IMR-90 (cell line): Measurements from ENCODE around the gene IQCK. TPM values are rescaled to one million over a fixed set of nuclear protein-coding genes. Genes with fewer than 3 reads are reported as not detected.

ENCODE experiments used
- ATAC-seq: fragments of 200-7000 bp; cut with Tn5 transposase; 2 replicates; pipeline ENCODE4 v1.9.1; 2020; ENCODE audit warnings: low read depth, mild to moderate bottlenecking, moderate library complexity
- BruUV-seq: library from RNA; stranded (reverse); fragments of 400-500 nt; replicated peaks from 2 replicates; lab custom pipeline; 2021; lab: Mats Ljungman, UMichigan
- CTCF ChIA-PET: fragments of 300-600 bp; formaldehyde crosslinking; extraction: SDS; loops from one replicate; lab custom pipeline; 2021; ENCODE audit warnings: antibody characterized with exemption; lab: Yijun Ruan, JAX
- POLR2A ChIA-PET: fragments of 300-600 bp; sonication (Branson Sonifier 250); formaldehyde crosslinking; loops from one replicate; lab custom pipeline; 2022; ENCODE audit warnings: antibody characterized with exemption; ENCODE audit not compliant: unreplicated experiment; lab: Charles Lee
- DNase-seq: peaks from one replicate; pipeline ENCODE4 v3.0.0; 2013
- H2AFZ ChIP-seq: replicated peaks from 2 replicates; pipeline ENCODE3; 2013; ENCODE audit warnings: low read length, mild to moderate bottlenecking; ENCODE audit not compliant: poor library complexity
- H2AK5ac ChIP-seq: 2 replicates; pipeline ENCODE4 v1.6.1; 2013; ENCODE audit warnings: low read depth, low read length, inconsistent platforms
- H2AK9ac ChIP-seq: replicated peaks from 2 replicates; pipeline ENCODE3; 2013; ENCODE audit warnings: mild to moderate bottlenecking, low read depth, low read length, moderate library complexity; ENCODE audit not compliant: poor library complexity
- H2BK120ac ChIP-seq: 2 replicates; pipeline ENCODE4 v1.6.1; 2013; ENCODE audit warnings: low read depth, low read length, inconsistent platforms
- H2BK15ac ChIP-seq: 3 replicates; pipeline ENCODE4 v1.6.1; 2013; ENCODE audit warnings: low read depth, low read length, inconsistent platforms
- H2BK20ac ChIP-seq: 2 replicates; pipeline ENCODE4 v1.6.1; 2013; ENCODE audit warnings: low read depth, mild to moderate bottlenecking, inconsistent platforms, low read length, moderate library complexity
- H2BK5ac ChIP-seq: 2 replicates; pipeline ENCODE4 v1.6.1; 2013; ENCODE audit warnings: mild to moderate bottlenecking, low read depth, low read length, inconsistent platforms; ENCODE audit not compliant: poor library complexity, severe bottlenecking
- H3K14ac ChIP-seq: replicated peaks from 2 replicates; pipeline ENCODE4 v1.6.1; 2013; ENCODE audit warnings: low read depth, low read length, inconsistent platforms
- H3K18ac ChIP-seq: 2 replicates; pipeline ENCODE4 v1.6.1; 2013; ENCODE audit warnings: low read depth, low read length, control low read depth
- H3K23ac ChIP-seq: 2 replicates; pipeline ENCODE4 v1.6.1; 2013; ENCODE audit warnings: low read depth, low read length, inconsistent platforms
- H3K27ac ChIP-seq: 2 replicates; pipeline ENCODE4 v1.5.1; 2013; ENCODE audit warnings: mild to moderate bottlenecking, control low read depth, low read length; ENCODE audit not compliant: insufficient read depth
- H3K27me3 ChIP-seq: 2 replicates; pipeline ENCODE4 v1.6.1; 2013; ENCODE audit warnings: low read length; ENCODE audit not compliant: control insufficient read depth, insufficient read depth
- H3K36me3 ChIP-seq: 2 replicates; pipeline ENCODE4 v1.6.1; 2013; ENCODE audit warnings: low read length, mixed read lengths; ENCODE audit not compliant: control insufficient read depth, insufficient read depth
- H3K4ac ChIP-seq: 2 replicates; pipeline ENCODE4 v1.6.1; 2013; ENCODE audit warnings: low read depth, low read length, inconsistent platforms
- H3K4me1 ChIP-seq: 2 replicates; pipeline ENCODE4 v1.6.1; 2013; ENCODE audit warnings: low read length, mixed read lengths; ENCODE audit not compliant: control insufficient read depth, insufficient read depth
- H3K4me2 ChIP-seq: 2 replicates; pipeline ENCODE4 v1.6.1; 2013; ENCODE audit warnings: low read depth, mild to moderate bottlenecking, control low read depth, low read length, moderate library complexity
- H3K4me3 ChIP-seq: 2 replicates; pipeline ENCODE4 v1.5.1; 2013; ENCODE audit warnings: low read depth, mild to moderate bottlenecking, control low read depth, low read length, moderate library complexity; ENCODE audit not compliant: insufficient read depth
- H3K56ac ChIP-seq: 2 replicates; pipeline ENCODE4 v1.6.1; 2013; ENCODE audit warnings: low read length, inconsistent platforms; ENCODE audit not compliant: insufficient read depth; ENCODE audit errors: extremely low read depth
- H3K79me1 ChIP-seq, 2 experiments: 2 replicates each; pipeline ENCODE4 v1.6.1; 2013; ENCODE audit warnings: low read length in 2 of 2, inconsistent platforms in 1 of 2, low read depth in 1 of 2
- H3K9ac ChIP-seq: 2 replicates; pipeline ENCODE4 v1.6.1; 2013; ENCODE audit warnings: low read depth, low read length, control low read depth
- H3K9me1 ChIP-seq: 2 replicates; pipeline ENCODE4 v1.6.1; 2013; ENCODE audit warnings: low read length, inconsistent platforms; ENCODE audit not compliant: insufficient read depth
- H3K9me3 ChIP-seq: 2 replicates; pipeline ENCODE4 v1.6.1; 2013; ENCODE audit warnings: low read length; ENCODE audit not compliant: control insufficient read depth, insufficient read depth
- H4K20me1 ChIP-seq: 2 replicates; pipeline ENCODE4 v1.6.1; 2013; ENCODE audit warnings: low read length, inconsistent platforms; ENCODE audit not compliant: insufficient read depth
- H4K5ac ChIP-seq: 2 replicates; pipeline ENCODE4 v1.6.1; 2013; ENCODE audit warnings: mild to moderate bottlenecking, low read depth, low read length, control low read depth
- H4K8ac ChIP-seq, 2 experiments: 2 replicates each; pipeline ENCODE4 v1.6.1; 2013; ENCODE audit warnings: low read depth in 2 of 2, low read length in 2 of 2, control low read depth in 1 of 2, inconsistent platforms in 1 of 2
- H4K91ac ChIP-seq: 2 replicates; pipeline ENCODE4 v1.6.1; 2013; ENCODE audit warnings: low read depth, low read length, inconsistent platforms; ENCODE audit not compliant: insufficient read depth
- CHD1 ChIP-seq: IDR thresholded peaks from 2 replicates; pipeline ENCODE4 v1.6.1; 2012; ENCODE audit warnings: low read depth, low read length, improper control_type of control experiment
- CTCF ChIP-seq: conservative IDR thresholded peaks from 2 replicates; pipeline ENCODE4 v1.5.1; 2012; ENCODE audit warnings: mild to moderate bottlenecking, low read depth, low read length, improper control_type of control experiment
- ELK1 ChIP-seq: fragments of 150-350 bp; IDR thresholded peaks from 2 replicates; pipeline ENCODE4 v1.6.1; 2016; ENCODE audit warnings: low read depth, mild to moderate bottlenecking, low read length, moderate library complexity, borderline replicate concordance
- FOS ChIP-seq: fragments of 150-350 bp; IDR thresholded peaks from 2 replicates; pipeline ENCODE4 v1.6.1; 2016; ENCODE audit warnings: low read depth, low read length
- MAZ ChIP-seq: IDR thresholded peaks from 2 replicates; pipeline ENCODE4 v1.6.1; 2012; ENCODE audit warnings: low read depth, mild to moderate bottlenecking, low read length, improper control_type of control experiment, moderate library complexity, borderline replicate concordance
- RAD21 ChIP-seq: IDR thresholded peaks from 2 replicates; pipeline ENCODE4 v1.6.1; 2012; ENCODE audit warnings: low read length, improper control_type of control experiment
- USF2 ChIP-seq: fragments of 150-350 bp; IDR thresholded peaks from 2 replicates; pipeline ENCODE4 v1.6.1; 2017; ENCODE audit warnings: mild to moderate bottlenecking, antibody characterized with exemption, low read length, low read depth
- WGBS, 2 experiments: methylation state at CpG; one replicate each; pipeline versions ENCODE4 v1.1.5 to v1.1.7; 2013; ENCODE audit warnings: missing lambda C conversion rate in 2 of 2; ENCODE audit not compliant: insufficient read length in 1 of 2; ENCODE audit errors: extremely low coverage in 2 of 2; 5-methylcytosine and 5-hydroxymethylcytosine counted together
- dilution Hi-C: fragments of 300-500 bp; cut with HindIII; formaldehyde crosslinking; loops from one replicate; pipeline ENCODE4 v1.14.3; 2018; ENCODE audit warnings: low sequenced_read_pairs; ENCODE audit not compliant: unreplicated experiment
- in situ Hi-C: fragments of 300-500 bp; cut with MboI; formaldehyde crosslinking; loops from 3 replicates; pipeline ENCODE4 v1.14.3; 2019; ENCODE audit warnings: low sequenced_read_pairs, inconsistent platforms, mixed read lengths
- intact Hi-C: fragments of 100-400 bp; cut with micrococcal nuclease; formaldehyde crosslinking; loops from 2 replicates; pipeline ENCODE4 v1.10.0; 2022
- polyA plus RNA-seq, 3 experiments: library from polyadenylated mRNA; depleted of rRNA; stranded (reverse); fragments of >200 nt; gene quantifications; 2 replicates each; pipeline ENCODE4 v1.2.3, GENCODE V29; 2012; ENCODE audit warnings: low replicate concordance in 1 of 3
- total RNA-seq: library from RNA; depleted of rRNA; stranded (reverse); fragments of >200 nt; gene quantifications from 2 replicates; pipeline ENCODE4 v1.2.3, GENCODE V29; 2012

IQCK gene
- total and polyA plus RNA-seq, 2 of the 4 experiments (the other 2 are of a cell fraction): 4.1 to 5.4 TPM

GRCh38 chr16:19735074-19735867, 17.2 kb downstream of the IQCK start:
- no peaks in the 10 kb centered on the region for H3K79me1 ChIP-seq
- no peak overlapping the region for H3K27ac ChIP-seq
- H3K4me1 ChIP-seq: peaks cover 2% of the 10 kb centered on the region; the same call in 1 of the 2 replicates
- no CpG with 5 or more reads among the region's 9 CpGs for WGBS, 2 experiments
- TF ChIP-seq ELK1: no peak
- TF ChIP-seq USF2: no peak
- TF ChIP-seq MAZ: no peak
- TF ChIP-seq RAD21: no peak
- TF ChIP-seq CHD1: no peak
- TF ChIP-seq CTCF: no peak
- no peak for TF ChIP-seq FOS
- DNase-seq (no peak), ATAC-seq (peak; percentile 56; the same call in 1 of the 2 replicates)
- H4K91ac ChIP-seq: no peak overlapping the region
- no peaks in the 10 kb centered on the region for H3K27me3 ChIP-seq
- in situ Hi-C loops: no loop called here
- no TSS peak for BruUV-seq
- H2AK9ac ChIP-seq: peak overlapping the region; percentile 34
- H2BK5ac ChIP-seq: no peak overlapping the region
- no peak overlapping the region for H3K4me2 ChIP-seq
- H2AFZ ChIP-seq: no peak overlapping the region
- intact Hi-C loops: no loop called here
- H3K14ac ChIP-seq: no peak overlapping the region; the same call in 1 of the 2 replicates
- dilution Hi-C loops: no loop called here
- no peak overlapping the region for H3K18ac ChIP-seq
- H3K9me1 ChIP-seq: peaks cover 7% of the 10 kb centered on the region; the same call in 1 of the 2 replicates
- H2BK15ac ChIP-seq: no peak overlapping the region
- ChIA-PET CTCF (interaction anchor here (0.6 to 1.2 kb wide), 5 partner anchors 32 to 147 kb away, joined by 3 to 4 read pairs (median 3); no protein-coding TSS in a partner anchor), POLR2A (interaction anchor here (0.5 kb wide), 1 partner anchor 24 kb away, joined by 5 read pairs; no protein-coding TSS in a partner anchor)
- no peaks in the 10 kb centered on the region for H4K20me1 ChIP-seq
- H3K4ac ChIP-seq: 0 out of 2 replicates have a peak overlapping the region, but pooled peaks have one; percentile 15
- H3K56ac ChIP-seq: no peak overlapping the region
- H3K9me3 ChIP-seq: no peaks in the 10 kb centered on the region
- H4K8ac ChIP-seq: peak overlapping the region in 1 of 2 experiments; percentile 45; a peak in 1 of 4 replicates
- no peak overlapping the region for H2AK5ac ChIP-seq
- H3K4me3 ChIP-seq: no peak overlapping the region
- no peak overlapping the region for H3K9ac ChIP-seq
- H2BK20ac ChIP-seq: no peak overlapping the region
- H3K36me3 ChIP-seq: no peaks in the 10 kb centered on the region
- no peak overlapping the region for H4K5ac ChIP-seq
- H3K23ac ChIP-seq: no peak overlapping the region
- H2BK120ac ChIP-seq: no peak overlapping the region
